Activated CD8-positive, alpha-beta T cell treated with anti-CD3 and anti-CD28 coated beads, Interleukin-2, amount 10 ng/mL, durations not matched to agents 7 days and 5 days (primary cell): ENCODE measurements around the gene MICAL2. TPM values are rescaled to one million over a fixed set of nuclear protein-coding genes. Genes with fewer than 3 reads are reported as not detected.
A peak's percentile ranks its signal among the peaks of the same experiment; 100 is the strongest.

ENCODE experiments used
- ATAC-seq: fragments of 150-1000 bp; cut with Tn5 transposase; one replicate; pipeline ENCODE4 v1.10.0; 2021; ENCODE audit warnings: moderate library complexity
- CTCF ChIA-PET: fragments of 350-600 bp; sonication (Branson Sonifier 250); formaldehyde crosslinking; loops from one replicate; lab custom pipeline; 2021; ENCODE audit warnings: antibody characterized with exemption; lab: Charles Lee
- POLR2A ChIA-PET: fragments of 350-600 bp; sonication (Branson Sonifier 250); formaldehyde crosslinking; loops from one replicate; lab custom pipeline; 2021; ENCODE audit warnings: antibody characterized with exemption; lab: Charles Lee
- DNase-seq: peaks from one replicate; pipeline ENCODE4 v3.0.0-alpha.2; 2020
- H3K27ac Mint-ChIP-seq: one replicate; pipeline ENCODE4 v1.8.0; 2021; ENCODE audit warnings: mild to moderate bottlenecking, mixed read lengths
- H3K27me3 Mint-ChIP-seq: one replicate; pipeline ENCODE4 v1.8.0; 2021; ENCODE audit warnings: low read depth, mixed read lengths
- H3K36me3 Mint-ChIP-seq: one replicate; pipeline ENCODE4 v1.8.0; 2021; ENCODE audit warnings: low read depth, mixed read lengths
- H3K4me1 Mint-ChIP-seq: one replicate; pipeline ENCODE4 v1.8.0; 2021; ENCODE audit warnings: low read depth, mixed read lengths
- H3K4me3 Mint-ChIP-seq: one replicate; pipeline ENCODE4 v1.8.0; 2021; ENCODE audit warnings: mild to moderate bottlenecking, mixed read lengths
- H3K9me3 Mint-ChIP-seq: one replicate; pipeline ENCODE4 v1.8.0; 2022; ENCODE audit warnings: mixed read lengths; ENCODE audit not compliant: insufficient read depth
- total RNA-seq, 2 experiments: library from RNA; stranded (reverse); gene quantifications; one replicate each; pipeline ENCODE4 v1.2.3, GENCODE V29; 2021

Gene MICAL2
- total RNA-seq, 2 experiments from 2014 or later, result 34.9 to 37.5 TPM

DNA sequence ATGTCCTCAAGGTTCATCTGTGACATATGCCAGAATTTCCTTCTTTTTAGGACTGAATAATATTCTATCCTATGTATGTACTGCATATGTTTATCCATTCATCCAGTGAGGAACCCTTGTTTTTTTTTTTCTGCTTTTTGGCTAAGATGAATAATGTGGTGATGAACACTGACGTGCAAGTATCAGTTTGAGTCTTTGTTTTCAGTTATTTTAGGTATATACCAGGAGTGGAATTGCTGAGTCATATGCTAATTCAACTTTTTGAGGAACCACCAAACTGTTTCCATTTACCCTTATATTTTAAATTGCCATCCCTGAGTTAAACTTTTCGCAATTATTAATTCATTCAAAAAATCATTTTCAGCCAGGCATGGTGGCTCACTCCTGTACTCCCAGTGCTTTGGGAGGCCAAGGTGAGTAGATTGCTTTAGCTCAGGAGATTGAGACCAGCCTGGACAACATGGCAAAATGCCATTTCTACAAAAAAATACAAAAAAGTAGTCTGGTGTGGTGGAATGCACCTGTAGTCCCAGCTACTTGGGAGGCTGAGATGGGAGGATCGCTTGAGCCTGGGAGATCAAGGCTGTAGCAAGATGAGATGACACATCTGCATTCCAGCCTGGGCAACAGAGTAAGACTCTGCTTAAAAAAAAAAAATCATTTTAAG is 64.2 kb downstream of the MICAL2 start:
- peak overlapping the region; percentile 23 for H3K4me3 Mint-ChIP-seq
- ATAC-seq, result peak; percentile 60
- H3K27me3 Mint-ChIP-seq, result no peaks in the 10 kb centered on the region
- no peak for DNase-seq
- H3K27ac Mint-ChIP-seq, result peak overlapping the region; percentile 86
- no peaks in the 10 kb centered on the region for H3K9me3 Mint-ChIP-seq
- POLR2A ChIA-PET, result interaction anchor here (0.8 to 1.1 kb wide), 2 partner anchors 17 to 49 kb away, joined by 3 to 4 read pairs; no protein-coding TSS in a partner anchor
- peaks cover 25% of the 10 kb centered on the region for H3K36me3 Mint-ChIP-seq
- H3K4me1 Mint-ChIP-seq, result peaks cover 61% of the 10 kb centered on the region
- CTCF ChIA-PET, result interaction anchor here (1.2 kb wide), 2 partner anchors 21 to 24 kb away, joined by 3 read pairs; no protein-coding TSS in a partner anchor

DNA sequence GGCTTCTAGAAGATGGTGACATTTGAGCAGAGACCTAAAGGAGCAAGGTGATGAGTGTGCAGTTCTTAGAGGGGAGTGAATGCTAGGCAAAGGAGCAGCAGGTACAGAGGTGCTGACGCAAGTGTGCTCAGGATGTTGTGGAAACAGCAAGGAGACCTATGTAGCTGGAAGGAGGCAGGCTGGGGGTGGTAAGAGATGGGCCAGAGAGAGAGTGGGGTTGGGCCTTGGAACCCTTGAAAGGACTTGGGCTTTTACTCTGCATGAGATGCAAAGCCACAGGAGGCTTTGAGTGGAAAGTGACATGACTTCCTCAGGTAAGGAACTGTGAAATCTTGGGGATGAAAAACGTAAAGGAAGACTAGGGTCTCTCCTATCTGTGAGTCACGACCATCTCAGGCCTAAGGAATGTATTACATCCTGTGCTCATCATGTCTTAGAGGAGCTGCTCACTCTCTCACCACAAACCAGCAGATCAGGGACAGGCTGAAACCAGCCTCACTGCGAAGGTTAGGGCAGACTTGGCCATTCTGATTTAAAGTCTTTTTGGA is 65.4 kb downstream of the MICAL2 start:
- peaks cover 65% of the 10 kb centered on the region for H3K4me1 Mint-ChIP-seq
- no peaks in the 10 kb centered on the region for H3K9me3 Mint-ChIP-seq
- peak overlapping the region; percentile 86 for H3K27ac Mint-ChIP-seq
- no peak overlapping the region for H3K4me3 Mint-ChIP-seq
- CTCF ChIA-PET, result interaction anchor here (0.9 kb wide), 1 partner anchor 88 kb away, joined by 3 read pairs; no protein-coding TSS in a partner anchor
- POLR2A ChIA-PET, result interaction anchor here (0.5 to 2.3 kb wide), 5 partner anchors 16 to 48 kb away, joined by 3 to 12 read pairs (median 4); no protein-coding TSS in a partner anchor
- peak; percentile 78 for ATAC-seq
- no peaks in the 10 kb centered on the region for H3K27me3 Mint-ChIP-seq
- H3K36me3 Mint-ChIP-seq, result peaks cover 25% of the 10 kb centered on the region
- no peak for DNase-seq

DNA sequence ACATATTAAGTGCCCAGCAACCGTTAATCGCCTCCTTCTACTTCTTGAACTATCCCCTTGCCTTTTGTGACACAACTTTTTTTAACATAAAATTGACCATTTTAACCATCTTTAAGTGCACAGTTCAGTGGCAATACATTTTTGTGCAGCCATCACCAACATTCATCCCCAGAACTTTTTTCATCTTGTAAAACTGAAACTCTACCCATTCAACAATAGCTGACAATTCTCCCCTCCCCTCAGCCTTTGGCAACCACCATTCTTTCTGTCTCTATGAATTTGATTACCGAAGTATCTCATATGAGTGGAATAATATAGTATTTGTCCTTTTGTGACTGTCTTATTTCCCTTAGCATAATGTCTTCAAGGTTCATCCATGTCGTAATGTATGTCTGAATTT is 66.0 kb downstream of the MICAL2 start:
- peaks cover 65% of the 10 kb centered on the region for H3K4me1 Mint-ChIP-seq
- no peak overlapping the region for H3K4me3 Mint-ChIP-seq
- CTCF ChIA-PET, result interaction anchor here (0.6 to 0.9 kb wide), 2 partner anchors 25 to 89 kb away, joined by 3 read pairs; no protein-coding TSS in a partner anchor
- peak overlapping the region; percentile 86 for H3K27ac Mint-ChIP-seq
- no peaks in the 10 kb centered on the region for H3K9me3 Mint-ChIP-seq
- POLR2A ChIA-PET, result interaction anchor here (0.5 to 2.3 kb wide), 3 partner anchors 19 to 48 kb away, joined by 3 to 12 read pairs (median 4); no protein-coding TSS in a partner anchor
- peaks cover 23% of the 10 kb centered on the region for H3K36me3 Mint-ChIP-seq
- ATAC-seq, result no peak
- H3K27me3 Mint-ChIP-seq, result no peaks in the 10 kb centered on the region
- DNase-seq, result no peak

DNA sequence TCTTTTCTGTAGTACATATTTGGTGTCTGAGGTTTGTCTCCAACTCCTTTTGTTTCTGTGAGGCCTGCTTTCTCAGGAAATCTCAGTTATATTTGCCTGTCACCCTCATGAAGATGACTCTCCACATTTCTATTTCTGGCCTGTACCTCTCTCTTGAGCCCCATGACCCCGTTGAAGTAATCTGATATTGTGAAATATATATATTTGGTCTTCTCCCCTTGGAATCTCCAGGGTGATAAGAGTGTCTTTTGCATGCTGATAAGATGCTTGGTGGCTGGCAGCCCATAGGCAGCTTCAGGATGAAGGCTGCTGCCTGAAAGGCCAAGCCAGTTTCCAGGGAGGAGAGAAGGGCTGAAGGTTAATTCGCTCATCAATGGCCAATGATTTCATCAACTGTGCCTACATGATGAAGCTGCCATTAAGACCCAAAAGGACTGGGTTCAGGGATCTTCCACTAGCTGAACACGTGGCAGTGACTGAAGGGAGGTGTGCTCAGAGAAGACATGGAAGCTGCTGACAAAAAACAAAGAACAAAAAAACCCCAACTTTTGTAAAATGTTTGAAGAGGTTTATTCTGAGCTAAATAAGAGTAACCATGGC is 67.4 kb downstream of the MICAL2 start:
- ChIA-PET CTCF (interaction anchor here (1.0 to 3.5 kb wide), 12 partner anchors 8 to 130 kb away, joined by 3 to 15 read pairs (median 6); no protein-coding TSS in a partner anchor), POLR2A (interaction anchor here (0.8 to 3.5 kb wide), 5 partner anchors 12 to 46 kb away, joined by 3 to 12 read pairs (median 6); no protein-coding TSS in a partner anchor)
- H3K9me3 Mint-ChIP-seq, result no peaks in the 10 kb centered on the region
- H3K27ac Mint-ChIP-seq, result no peak overlapping the region
- H3K4me3 Mint-ChIP-seq, result no peak overlapping the region
- DNase-seq (no peak), ATAC-seq (no peak)
- peaks cover 60% of the 10 kb centered on the region for H3K4me1 Mint-ChIP-seq
- H3K36me3 Mint-ChIP-seq, result peaks cover 20% of the 10 kb centered on the region
- no peaks in the 10 kb centered on the region for H3K27me3 Mint-ChIP-seq

DNA sequence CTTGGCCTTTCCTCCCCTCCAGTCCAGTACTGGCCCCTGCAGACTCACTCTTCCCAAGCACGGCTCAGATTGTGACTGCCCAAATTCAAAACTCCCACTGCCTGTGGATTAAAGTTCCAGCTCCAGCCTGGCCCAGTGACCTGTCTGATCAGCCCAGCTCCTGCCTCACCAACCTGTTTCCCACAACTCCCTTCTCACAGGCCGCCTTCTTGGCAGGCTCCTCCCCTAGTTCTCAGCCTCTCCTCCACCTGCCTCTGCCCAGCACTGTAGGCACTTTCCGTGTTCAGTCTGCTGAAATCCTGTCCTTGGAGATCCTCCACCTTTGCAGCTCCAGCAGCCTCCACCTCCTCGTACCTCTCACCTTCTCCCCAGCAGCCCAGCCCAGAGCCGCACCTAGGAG is 68.6 kb downstream of the MICAL2 start:
- ChIA-PET CTCF (interaction anchor here (1.0 to 3.5 kb wide), 8 partner anchors 9 to 57 kb away, joined by 3 to 15 read pairs (median 6); no protein-coding TSS in a partner anchor), POLR2A (interaction anchor here (0.8 to 3.5 kb wide), 3 partner anchors 11 to 22 kb away, joined by 5 to 12 read pairs (median 6); no protein-coding TSS in a partner anchor)
- Mint-ChIP-seq H3K36me3 (peaks cover 20% of the 10 kb centered on the region), H3K27me3 (no peaks in the 10 kb centered on the region), H3K27ac (peak overlapping the region; percentile 43), H3K4me1 (peaks cover 58% of the 10 kb centered on the region), H3K4me3 (no peak overlapping the region), H3K9me3 (no peaks in the 10 kb centered on the region)
- DNase-seq (no peak), ATAC-seq (no peak)

DNA sequence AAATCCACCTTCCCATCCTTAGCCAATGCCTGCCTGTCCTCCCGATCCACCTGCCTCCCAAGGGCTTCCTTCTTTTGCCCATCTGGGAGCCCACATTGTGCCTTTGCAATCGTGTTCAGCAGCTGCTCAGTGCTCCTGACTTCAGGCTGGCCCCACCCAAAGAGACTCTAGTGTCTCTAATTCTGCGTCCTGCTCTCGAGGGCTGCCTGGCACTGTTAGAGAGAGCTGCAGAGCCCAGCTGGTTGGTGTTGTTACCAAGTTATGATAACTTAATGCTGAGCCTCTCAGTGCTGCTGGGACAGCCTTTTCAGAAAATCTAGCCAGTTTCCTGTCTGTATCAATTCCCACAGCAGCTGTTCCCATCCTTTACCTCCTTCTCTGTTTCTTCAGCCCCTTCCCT is 69.1 kb downstream of the MICAL2 start:
- H3K27me3 Mint-ChIP-seq, result no peaks in the 10 kb centered on the region
- ATAC-seq, result no peak
- no peak overlapping the region for H3K4me3 Mint-ChIP-seq
- H3K27ac Mint-ChIP-seq, result peak overlapping the region; percentile 31
- POLR2A ChIA-PET, result interaction anchor here (0.8 to 3.5 kb wide), 2 partner anchors 16 to 22 kb away, joined by 5 to 12 read pairs; no protein-coding TSS in a partner anchor
- peaks cover 20% of the 10 kb centered on the region for H3K36me3 Mint-ChIP-seq
- CTCF ChIA-PET, result interaction anchor here (1.2 to 3.5 kb wide), 4 partner anchors 10 to 57 kb away, joined by 3 to 15 read pairs (median 9); no protein-coding TSS in a partner anchor
- no peak for DNase-seq
- no peaks in the 10 kb centered on the region for H3K9me3 Mint-ChIP-seq
- H3K4me1 Mint-ChIP-seq, result peaks cover 53% of the 10 kb centered on the region

DNA sequence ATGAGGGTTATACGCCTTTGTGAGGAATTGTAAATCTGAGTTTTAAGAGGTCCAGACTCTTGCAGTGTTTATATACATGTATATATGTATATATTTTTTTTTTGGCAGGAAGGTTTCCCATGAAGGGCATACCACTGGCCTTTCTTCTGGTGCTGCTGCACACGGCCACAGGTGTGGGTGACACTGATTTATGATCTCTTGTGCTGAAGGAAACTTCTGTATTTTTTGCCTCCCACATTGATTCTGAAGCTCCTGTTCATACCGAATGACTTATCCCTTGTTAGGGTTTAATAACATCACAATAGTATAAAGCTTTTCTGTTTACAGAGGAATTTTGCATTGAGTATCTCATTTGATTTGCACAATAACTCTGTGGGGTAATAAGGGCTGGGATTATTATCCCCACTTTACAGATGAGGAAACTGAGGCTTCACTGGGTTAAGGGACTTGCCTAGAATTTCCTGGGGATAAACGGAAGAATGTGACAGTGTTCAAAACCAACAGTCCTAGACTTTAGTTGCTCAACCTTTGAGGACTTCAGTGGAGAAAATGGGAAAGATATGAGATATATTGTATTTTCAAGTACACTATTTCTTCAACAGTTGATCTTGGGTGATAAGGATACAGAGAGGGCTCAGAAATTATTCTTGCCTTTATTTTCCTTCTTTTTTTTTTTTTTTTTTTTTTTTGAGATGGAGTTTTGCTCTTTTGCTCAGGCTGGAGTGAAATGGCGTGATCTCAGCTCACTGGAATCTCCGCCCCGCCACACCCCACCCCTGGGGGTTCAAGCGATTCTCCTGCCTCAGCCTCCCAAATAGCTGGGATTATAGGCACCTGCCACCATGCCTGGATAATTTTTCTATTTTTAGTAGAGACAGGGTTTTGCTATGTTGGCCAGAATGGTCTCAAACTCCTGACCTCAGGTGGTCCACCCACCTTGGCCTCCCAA is 70.1 kb downstream of the MICAL2 start:
- Mint-ChIP-seq H3K36me3 (peaks cover 17% of the 10 kb centered on the region), H3K4me1 (peaks cover 45% of the 10 kb centered on the region), H3K9me3 (no peaks in the 10 kb centered on the region), H3K4me3 (no peak overlapping the region), H3K27me3 (no peaks in the 10 kb centered on the region), H3K27ac (peak overlapping the region; percentile 8)
- ATAC-seq (no peak), DNase-seq (no peak)
- ChIA-PET CTCF (interaction anchor here (1.2 to 3.5 kb wide), 4 partner anchors 9 to 56 kb away, joined by 4 to 15 read pairs (median 9); no protein-coding TSS in a partner anchor), POLR2A (interaction anchor here (3.5 kb wide), 1 partner anchor 15 kb away, joined by 12 read pairs; no protein-coding TSS in a partner anchor)

DNA sequence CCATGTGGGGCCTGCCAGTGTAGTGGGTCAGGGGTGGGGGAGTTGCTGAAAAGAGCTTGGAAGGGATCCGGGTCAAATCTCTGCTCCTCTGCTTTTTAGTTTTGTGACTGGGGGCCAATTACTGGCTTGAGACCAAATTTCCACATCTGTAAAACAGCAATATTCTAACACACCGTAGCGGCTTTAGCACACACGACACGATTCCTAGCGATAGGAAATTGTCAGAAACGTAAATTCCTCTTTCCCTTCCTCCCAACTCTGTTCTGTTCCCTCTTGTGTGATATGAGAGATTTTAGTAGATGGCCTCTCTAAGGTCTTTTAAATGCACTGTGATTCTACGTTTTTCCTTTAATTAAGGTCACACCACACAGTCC is 71.9 kb downstream of the MICAL2 start:
- Mint-ChIP-seq H3K4me1 (peaks cover 35% of the 10 kb centered on the region), H3K27ac (no peak overlapping the region), H3K36me3 (peaks cover 9% of the 10 kb centered on the region), H3K9me3 (no peaks in the 10 kb centered on the region), H3K4me3 (no peak overlapping the region), H3K27me3 (no peaks in the 10 kb centered on the region)
- ChIA-PET CTCF (interaction anchor here (1.3 to 1.9 kb wide), 5 partner anchors 13 to 91 kb away, joined by 4 to 8 read pairs (median 4); no protein-coding TSS in a partner anchor), POLR2A (no interaction called here)
- ATAC-seq (no peak), DNase-seq (no peak)

DNA sequence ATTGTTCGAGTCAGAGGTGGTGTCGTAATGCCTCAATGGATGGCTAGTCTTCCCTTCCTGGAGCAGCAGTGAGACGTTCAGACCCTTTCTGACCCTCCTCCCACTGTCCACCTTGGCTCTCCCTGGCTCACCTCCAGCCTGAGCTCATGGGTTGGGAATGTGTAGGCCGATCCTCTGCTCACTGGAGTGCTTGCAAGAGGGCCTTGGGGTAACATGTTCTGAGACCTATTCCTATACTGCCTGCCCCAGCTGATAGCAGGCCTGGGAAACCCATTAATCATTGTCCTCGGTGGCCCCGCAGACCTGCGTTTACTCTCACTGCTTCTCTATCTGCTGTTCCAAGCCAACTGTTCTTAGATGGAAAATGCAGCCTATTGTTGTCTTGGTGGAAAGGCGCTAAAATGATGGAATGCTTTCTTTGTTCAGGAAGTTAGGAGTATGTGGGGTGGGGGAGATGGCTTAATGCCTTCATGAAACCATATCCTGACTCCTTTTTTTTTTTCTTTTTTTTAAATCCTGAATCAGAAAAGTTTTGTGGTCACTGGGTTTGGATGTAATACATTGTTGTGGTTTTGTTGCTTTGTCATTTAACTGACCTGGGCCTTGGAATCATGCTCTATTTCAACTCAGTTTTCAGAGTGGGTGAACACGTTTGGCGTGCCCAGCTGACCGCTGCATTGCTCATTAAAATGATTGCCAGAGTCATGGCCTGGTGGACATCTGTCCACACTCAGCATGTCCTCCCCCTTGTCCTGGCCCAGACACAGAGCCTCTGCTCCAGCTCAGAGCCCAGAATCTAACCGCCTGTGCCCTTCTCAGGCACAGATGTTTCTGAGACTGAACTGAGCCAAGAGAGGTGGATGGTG is 72.5 kb downstream of the MICAL2 start:
- Mint-ChIP-seq H3K4me3 (no peak overlapping the region), H3K4me1 (peaks cover 30% of the 10 kb centered on the region), H3K27ac (no peak overlapping the region), H3K36me3 (peaks cover 8% of the 10 kb centered on the region), H3K9me3 (no peaks in the 10 kb centered on the region), H3K27me3 (no peaks in the 10 kb centered on the region)
- DNase-seq (no peak), ATAC-seq (no peak)
- ChIA-PET CTCF (interaction anchor here (0.9 to 1.9 kb wide), 3 partner anchors 20 to 33 kb away, joined by 3 to 4 read pairs (median 3); no protein-coding TSS in a partner anchor), POLR2A (interaction anchor here (1.1 kb wide), 1 partner anchor 14 kb away, joined by 3 read pairs; no protein-coding TSS in a partner anchor)
